Neuronal stem cell (in vitro differentiated cells): ENCODE data around the gene ROR1.
"Not testable (repeated sequence)": the region's sequence is repeated elsewhere in the genome, so short reads cannot be mapped to it uniquely, and the experiment has no call there.

Experiments
- DNase-seq: peaks from one replicate; pipeline ENCODE4 v3.0.0-alpha.2; 2013; ENCODE audit warnings: low spot score
- H2AFZ ChIP-seq: one replicate; pipeline ENCODE4 v1.6.1; 2013; ENCODE audit warnings: mild to moderate bottlenecking, low read length, inconsistent platforms
- H2AK5ac ChIP-seq: 2 replicates; pipeline ENCODE4 v1.6.1; 2013; ENCODE audit warnings: low read depth, mild to moderate bottlenecking, inconsistent platforms, low read length, moderate library complexity, mixed read lengths
- H2BK120ac ChIP-seq: 2 replicates; pipeline ENCODE4 v1.6.1; 2013; ENCODE audit warnings: low read depth, mild to moderate bottlenecking, inconsistent platforms, low read length, moderate library complexity, mixed read lengths
- H2BK12ac ChIP-seq: one replicate; pipeline ENCODE4 v1.6.1; 2013; ENCODE audit warnings: low read length, inconsistent platforms
- H2BK15ac ChIP-seq: 2 replicates; pipeline ENCODE4 v1.6.1; 2013; ENCODE audit warnings: mild to moderate bottlenecking, low read length, inconsistent platforms, mixed read lengths
- H2BK5ac ChIP-seq: one replicate; pipeline ENCODE4 v1.6.1; 2013; ENCODE audit warnings: inconsistent platforms, mild to moderate bottlenecking, low read length, moderate library complexity
- H3K14ac ChIP-seq: one replicate; pipeline ENCODE4 v1.6.1; 2013; ENCODE audit warnings: low read length, inconsistent platforms
- H3K18ac ChIP-seq: 2 replicates; pipeline ENCODE4 v1.6.1; 2013; ENCODE audit warnings: low read length, inconsistent platforms
- H3K23ac ChIP-seq: 2 replicates; pipeline ENCODE4 v1.6.1; 2013; ENCODE audit warnings: low read depth, mild to moderate bottlenecking, mixed read lengths, low read length, inconsistent platforms; ENCODE audit not compliant: poor library complexity
- H3K27ac ChIP-seq: replicated peaks from 3 replicates; pipeline ENCODE4 v1.5.1; 2013; ENCODE audit warnings: low read length, inconsistent platforms
- H3K27me3 ChIP-seq, 3 experiments: 2 replicates each; pipeline ENCODE4 v1.6.1; 2013; ENCODE audit warnings: low read length in 3 of 3, mild to moderate bottlenecking in 2 of 3, inconsistent platforms in 1 of 3, low read depth in 1 of 3, mixed read lengths in 1 of 3, moderate library complexity in 1 of 3; ENCODE audit not compliant: control insufficient read depth in 3 of 3, insufficient read depth in 3 of 3
- H3K36me3 ChIP-seq, 2 donors: replicated peaks in 1 of 2; 2 replicates each; pipeline ENCODE4 v1.6.1; 2013; ENCODE audit warnings: low read length in 2 of 2; ENCODE audit not compliant: control insufficient read depth in 2 of 2, insufficient read depth in 2 of 2
- H3K4ac ChIP-seq: 2 replicates; pipeline ENCODE4 v1.6.1; 2013; ENCODE audit warnings: inconsistent platforms, mild to moderate bottlenecking, low read length, moderate library complexity
- H3K4me1 ChIP-seq, 2 donors: 1 replicate in 1 of 2; 2 replicates in 1 of 2; pipeline ENCODE4 v1.6.1; 2013; ENCODE audit warnings: low read length in 2 of 2, low read depth in 1 of 2; ENCODE audit not compliant: control insufficient read depth in 2 of 2, insufficient read depth in 1 of 2
- H3K4me2 ChIP-seq: one replicate; pipeline ENCODE4 v1.6.1; 2013; ENCODE audit warnings: mild to moderate bottlenecking, low read length, inconsistent platforms; ENCODE audit not compliant: insufficient read depth, poor library complexity, severe bottlenecking
- H3K4me3 ChIP-seq, 2 donors: 2 replicates each; pipeline ENCODE4 v1.5.1; 2013; ENCODE audit warnings: low read length in 2 of 2, mild to moderate bottlenecking in 2 of 2, inconsistent platforms in 1 of 2, moderate library complexity in 1 of 2
- H3K79me1 ChIP-seq: one replicate; pipeline ENCODE4 v1.6.1; 2013; ENCODE audit warnings: low read depth, mild to moderate bottlenecking, inconsistent platforms, low read length, moderate library complexity
- H3K9ac ChIP-seq: one replicate; pipeline ENCODE4 v1.6.1; 2013; ENCODE audit warnings: mild to moderate bottlenecking, low read depth, low read length, inconsistent platforms; ENCODE audit not compliant: poor library complexity
- H3K9me3 ChIP-seq, 2 donors: replicated peaks in 1 of 2; 2 replicates each; pipeline versions ENCODE3 to v1.6.1; 2013; ENCODE audit warnings: low read length in 2 of 2, mild to moderate bottlenecking in 2 of 2, inconsistent platforms in 1 of 2, low read depth in 1 of 2, mixed read lengths in 1 of 2, moderate library complexity in 1 of 2; ENCODE audit not compliant: control insufficient read depth in 2 of 2, insufficient read depth in 1 of 2
- H4K8ac ChIP-seq: one replicate; pipeline ENCODE4 v1.6.1; 2013; ENCODE audit warnings: low read depth, mild to moderate bottlenecking, inconsistent platforms, low read length, moderate library complexity
- H4K91ac ChIP-seq: one replicate; pipeline ENCODE4 v1.6.1; 2013; ENCODE audit warnings: low read length, low read depth, mild to moderate bottlenecking, inconsistent platforms; ENCODE audit not compliant: poor library complexity
- WGBS, 2 donors: extraction: QIAGEN DNeasy Blood & Tissue Kit; methylation state at CpG; one replicate each; pipeline ENCODE4 v1.1.7; 2013; ENCODE audit warnings: missing lambda C conversion rate in 2 of 2, mixed read lengths in 1 of 2; ENCODE audit not compliant: insufficient read length in 2 of 2, insufficient replicate concordance in 1 of 2; ENCODE audit errors: extremely low coverage in 2 of 2; 5-methylcytosine and 5-hydroxymethylcytosine counted together

Gene ROR1

GRCh38 chr1:64098436-64098835 is 324.6 kb downstream of the ROR1 start:
- H2AFZ ChIP-seq, result no peak overlapping the region
- H3K4me2 ChIP-seq, result no peak overlapping the region
- H3K9ac ChIP-seq, result no peak overlapping the region
- H3K4me3 ChIP-seq, result no peak overlapping the region
- H3K18ac ChIP-seq, result no peak overlapping the region
- no peak overlapping the region for H3K27ac ChIP-seq
- no CpG with 5 or more reads among the region's 1 CpG for WGBS, 2 donors
- H2BK12ac ChIP-seq, result no peak overlapping the region
- H3K4me1 ChIP-seq, result peaks cover 0 to 9% of the 10 kb centered on the region in 2 donors
- no peak overlapping the region for H4K8ac ChIP-seq
- H2BK120ac ChIP-seq, result no peak overlapping the region
- H3K14ac ChIP-seq, result no peak overlapping the region
- H2BK5ac ChIP-seq, result no peak overlapping the region
- no peak overlapping the region for H2BK15ac ChIP-seq
- H3K36me3 ChIP-seq, result no peaks in the 10 kb centered on the region
- H3K79me1 ChIP-seq, result no peaks in the 10 kb centered on the region
- H3K4ac ChIP-seq, result no peak overlapping the region
- no peak for DNase-seq
- H3K27me3 ChIP-seq, result no peaks in the 10 kb centered on the region
- no peak overlapping the region for H4K91ac ChIP-seq
- no peak overlapping the region for H2AK5ac ChIP-seq
- H3K23ac ChIP-seq, result peak overlapping the region; percentile 10
- no peaks in the 10 kb centered on the region for H3K9me3 ChIP-seq

GRCh38 chr1:64098846-64099582 is 325.2 kb downstream of the ROR1 start:
- no peak for DNase-seq
- WGBS, 2 donors, result no CpG with 5 or more reads among the region's 9 CpGs
- Histone ChIP-seq H4K91ac (no peak overlapping the region), H3K27ac (no peak overlapping the region), H3K23ac (no peak overlapping the region), H3K79me1 (no peaks in the 10 kb centered on the region), H2AFZ (no peak overlapping the region), H2BK12ac (no peak overlapping the region), H3K4me3 (no peak overlapping the region), H2BK15ac (no peak overlapping the region), H3K36me3 (no peaks in the 10 kb centered on the region), H3K27me3 (no peaks in the 10 kb centered on the region), H3K9me3 (no peaks in the 10 kb centered on the region), H4K8ac (no peak overlapping the region), H3K4me1 (peaks cover 0 to 9% of the 10 kb centered on the region in 2 donors), H3K4me2 (no peak overlapping the region), H3K18ac (no peak overlapping the region), H2BK5ac (no peak overlapping the region), H2BK120ac (no peak overlapping the region), H2AK5ac (no peak overlapping the region), H3K14ac (no peak overlapping the region), H3K9ac (no peak overlapping the region), H3K4ac (no peak overlapping the region)

- no peak overlapping the region for H2BK5ac ChIP-seq
- no CpG with 5 or more reads among the region's 4 CpGs for WGBS, 2 donors
Measured at GRCh38 chr1:64100791-64101190, 327.0 kb downstream of the ROR1 start.

GRCh38 chr1:64104585-64104984 is 330.8 kb downstream of the ROR1 start:
- not testable (repeated sequence) for H3K27me3 ChIP-seq, H3K18ac ChIP-seq, H2BK120ac ChIP-seq, H2BK12ac ChIP-seq, H3K4me2 ChIP-seq, H3K9ac ChIP-seq, H2AFZ ChIP-seq, H3K79me1 ChIP-seq, H3K14ac ChIP-seq, H4K91ac ChIP-seq, H3K36me3 ChIP-seq, H2BK15ac ChIP-seq, H2BK5ac ChIP-seq, H3K9me3 ChIP-seq, H3K4ac ChIP-seq, H3K27ac ChIP-seq, H2AK5ac ChIP-seq, DNase-seq, H4K8ac ChIP-seq, H3K4me3 ChIP-seq, H3K23ac ChIP-seq
- peaks cover 0 to 11% of the 10 kb centered on the region in 2 donors for H3K4me1 ChIP-seq
- no CpG with 5 or more reads among the region's 1 CpG for WGBS, 2 donors

More at GRCh38 chr1:64100791-64101190, 327.0 kb downstream of the ROR1 start:
- H2BK15ac ChIP-seq, result no peak overlapping the region
- H4K91ac ChIP-seq, result no peak overlapping the region
- H3K14ac ChIP-seq, result no peak overlapping the region
- no peaks in the 10 kb centered on the region for H3K79me1 ChIP-seq
- H3K36me3 ChIP-seq, result no peaks in the 10 kb centered on the region
- DNase-seq, result no peak
- H3K18ac ChIP-seq, result no peak overlapping the region
- no peak overlapping the region for H3K23ac ChIP-seq
- H2AFZ ChIP-seq, result no peak overlapping the region
- no peak overlapping the region for H3K4ac ChIP-seq
- H4K8ac ChIP-seq, result no peak overlapping the region
- H3K4me1 ChIP-seq, result peaks cover 0 to 9% of the 10 kb centered on the region in 2 donors
- H3K4me2 ChIP-seq, result no peak overlapping the region
- H2AK5ac ChIP-seq, result no peak overlapping the region
- H3K27ac ChIP-seq, result no peak overlapping the region
- H3K4me3 ChIP-seq, result no peak overlapping the region
- H2BK12ac ChIP-seq, result no peak overlapping the region
- H3K27me3 ChIP-seq, result no peaks in the 10 kb centered on the region
- no peak overlapping the region for H2BK120ac ChIP-seq
- no peaks in the 10 kb centered on the region for H3K9me3 ChIP-seq
- no peak overlapping the region for H3K9ac ChIP-seq
